Measurements from ENCODE around the gene TTC23L.

Gene TTC23L

GRCh38 chr5:34870382-34870781, 31.4 kb downstream of the TTC23L start:
- no peak for DNase-seq (ENCODE audit: low read depth in 2 of 2)

GRCh38 chr5:34876275-34876674, 37.3 kb downstream of the TTC23L start:
- no peak for DNase-seq (ENCODE audit: low read depth in 2 of 2)

GRCh38 chr5:34881246-34881645, 42.3 kb downstream of the TTC23L start:
- no peak for DNase-seq (ENCODE audit: low read depth in 2 of 2)

GRCh38 chr5:34886392-34887119, 47.6 kb downstream of the TTC23L start:
- no peak for DNase-seq (ENCODE audit: low read depth in 2 of 2)

- no peak for DNase-seq (ENCODE audit: low read depth in 2 of 2)
Measured at GRCh38 chr5:34889394-34889793, 50.4 kb downstream of the TTC23L start.

GRCh38 chr5:34891981-34892380, 53.0 kb downstream of the TTC23L start:
- DNase-seq (ENCODE audit: low read depth in 2 of 2), result no peak

GRCh38 chr5:34892414-34892813, 53.5 kb downstream of the TTC23L start:
- DNase-seq (ENCODE audit: low read depth in 2 of 2), result no peak

GRCh38 chr5:34894716-34895115, 55.8 kb downstream of the TTC23L start:
- no peak for DNase-seq (ENCODE audit: low read depth in 2 of 2)

- DNase-seq (ENCODE audit: low read depth in 2 of 2), result no peak
Measured at GRCh38 chr5:34895641-34896419, 56.9 kb downstream of the TTC23L start.

GRCh38 chr5:34897646-34898045, 58.7 kb downstream of the TTC23L start:
- DNase-seq (ENCODE audit: low read depth in 2 of 2), result no peak

- DNase-seq (ENCODE audit: low read depth in 2 of 2), result peak in 1 of 2 donors; percentile 13
Measured at GRCh38 chr5:34898258-34898895, 59.4 kb downstream of the TTC23L start.

GRCh38 chr5:34899066-34899465, 60.1 kb downstream of the TTC23L start:
- DNase-seq (ENCODE audit: low read depth in 2 of 2), result no peak

GRCh38 chr5:34900652-34901051, 61.7 kb downstream of the TTC23L start:
- no peak for DNase-seq (ENCODE audit: low read depth in 2 of 2)

- DNase-seq (ENCODE audit: low read depth in 2 of 2), result no peak
Measured at GRCh38 chr5:34903260-34903659, 64.3 kb downstream of the TTC23L start.

- no peak for DNase-seq (ENCODE audit: low read depth in 2 of 2)
Measured at GRCh38 chr5:34905564-34905963, 66.6 kb downstream of the TTC23L start.

- DNase-seq (ENCODE audit: low read depth in 2 of 2), result no peak
Measured at GRCh38 chr5:34913072-34913471, 74.1 kb downstream of the TTC23L start.

- no peak for DNase-seq (ENCODE audit: low read depth in 2 of 2)
Measured at GRCh38 chr5:34914671-34915138, 75.7 kb downstream of the TTC23L start.

GRCh38 chr5:34915139-34915855, 76.3 kb downstream of the TTC23L start, which contains the start of the genes BRIX1 and RAD1:
Gene BRIX1, plus strand, starts transcription at chr5:34915711. Its CDS starts 28 bp downstream, at chr5:34915739.
Gene RAD1, minus strand, starts transcription at chr5:34915504. Its CDS starts 612 bp downstream, at chr5:34914892.
- DNase-seq (ENCODE audit: low read depth in 2 of 2), result peak; percentile 84 to 88

- DNase-seq (ENCODE audit: low read depth in 2 of 2), result no peak
Measured at GRCh38 chr5:34915856-34916192, 76.9 kb downstream of the TTC23L start.

GRCh38 chr5:34916518-34916917, 77.6 kb downstream of the TTC23L start:
- DNase-seq (ENCODE audit: low read depth in 2 of 2), result no peak

GRCh38 chr5:34918025-34918424, 79.1 kb downstream of the TTC23L start:
- DNase-seq (ENCODE audit: low read depth in 2 of 2), result no peak

- DNase-seq (ENCODE audit: low read depth in 2 of 2), result no peak
Measured at GRCh38 chr5:34919077-34919476, 80.1 kb downstream of the TTC23L start.
